ENCODE results near the gene CSK. TPM values are rescaled to one million over a fixed set of nuclear protein-coding genes. Genes with fewer than 3 reads are reported as not detected.

Gene CSK
- total and polyA plus RNA-seq, 2 donors (not counting 1 experiment from before 2014, with no cell fraction given): 325 to 651 TPM

- Histone ChIP-seq H3K4me2 (replicated peaks; ENCODE audit: low read depth, low read length, poor library complexity, severe bottlenecking) (no peak overlapping the region), H3K36me3 (replicated peaks in 1 of 2; ENCODE audit: control extremely low read depth in 1 of 2, control insufficient read depth in 1 of 2, extremely low read depth in 1 of 2, insufficient read depth in 2 of 2, low read length in 1 of 2) (no peaks in the 10 kb centered on the region), H3K27me3 (replicated peaks in 1 of 4; ENCODE audit: control extremely low read depth in 1 of 4, control insufficient read depth in 3 of 4, insufficient read depth in 4 of 4, low read length in 3 of 4) (no peaks in the 10 kb centered on the region), H3K79me2 (ENCODE audit: control insufficient read depth, insufficient read depth, low read length) (no peaks in the 10 kb centered on the region), H4K20me1 (ENCODE audit: control insufficient read depth, insufficient read depth, low read length, poor library complexity, severe bottlenecking) (no peaks in the 10 kb centered on the region), H3K9ac (ENCODE audit: low read length) (no peak overlapping the region), H3K4me3 (ENCODE audit: control extremely low read depth in 1 of 5, extremely low read depth in 1 of 5, insufficient read depth in 1 of 5, low read depth in 2 of 5, low read length in 4 of 5) (no peak overlapping the region), H3K9me3 (ENCODE audit: control extremely low read depth in 1 of 3, control insufficient read depth in 2 of 3, insufficient read depth in 1 of 3, low read length in 2 of 3) (no peaks in the 10 kb centered on the region), H3K27ac (ENCODE audit: low read length in 2 of 2) (no peak overlapping the region), H3K4me1 (ENCODE audit: control insufficient read depth in 2 of 2, insufficient read depth in 2 of 2, low read length in 2 of 2) (no peaks in the 10 kb centered on the region), H2AFZ (ENCODE audit: insufficient read depth, low read depth, low read length, poor library complexity, severe bottlenecking) (no peak overlapping the region)
- H3K4me3 Mint-ChIP-seq: no peak overlapping the region
- intact Hi-C loops (cut with micrococcal nuclease): no loop called here
- no peaks in the 10 kb centered on the region for H3K9me3 Mint-ChIP-seq (ENCODE audit: insufficient read depth)
- TF ChIP-seq EZH2 (IDR thresholded peaks at IDR 0.05; ENCODE audit: borderline replicate concordance, insufficient read depth, low read depth, low read length, poor library complexity, severe bottlenecking): no peak
- TF ChIP-seq CTCF (IDR thresholded peaks at IDR 0.05): no peak
- CTCF ChIA-PET: interaction anchor here (1.2 kb wide), 1 partner anchor 11 kb away, joined by 3 read pairs; no protein-coding TSS in a partner anchor
- POLR2A ChIA-PET: no interaction called here
- no peak for ATAC-seq (ENCODE audit: low read depth)
- no peak for DNase-seq
- 89% methylated on average over 3 of the region's 5 CpGs for whole genome bisulfite sequencing (ENCODE audit: insufficient coverage)
- no peak overlapping the region for H3K27ac Mint-ChIP-seq
- peaks cover 16% of the 10 kb centered on the region for H3K27me3 Mint-ChIP-seq
- H3K4me1 Mint-ChIP-seq: no peaks in the 10 kb centered on the region
Observed at GRCh38 chr15:74752531-74752930, 29.3 kb upstream of the CSK start.

- 96% methylated on average over 18 of the region's 20 CpGs for WGBS (ENCODE audit: insufficient coverage)
- Histone ChIP-seq H3K9ac (ENCODE audit: low read length) (no peak overlapping the region), H3K4me2 (replicated peaks; ENCODE audit: low read depth, low read length, poor library complexity, severe bottlenecking) (no peak overlapping the region), H3K4me1 (ENCODE audit: control insufficient read depth in 2 of 2, insufficient read depth in 2 of 2, low read length in 2 of 2) (no peaks in the 10 kb centered on the region), H3K79me2 (ENCODE audit: control insufficient read depth, insufficient read depth, low read length) (no peaks in the 10 kb centered on the region), H3K27me3 (replicated peaks in 1 of 4; ENCODE audit: control extremely low read depth in 1 of 4, control insufficient read depth in 3 of 4, insufficient read depth in 4 of 4, low read length in 3 of 4) (no peaks in the 10 kb centered on the region), H3K9me3 (ENCODE audit: control extremely low read depth in 1 of 3, control insufficient read depth in 2 of 3, insufficient read depth in 1 of 3, low read length in 2 of 3) (no peaks in the 10 kb centered on the region), H2AFZ (ENCODE audit: insufficient read depth, low read depth, low read length, poor library complexity, severe bottlenecking) (no peak overlapping the region), H3K36me3 (replicated peaks in 1 of 2; ENCODE audit: control extremely low read depth in 1 of 2, control insufficient read depth in 1 of 2, extremely low read depth in 1 of 2, insufficient read depth in 2 of 2, low read length in 1 of 2) (no peaks in the 10 kb centered on the region), H3K27ac (ENCODE audit: low read length in 2 of 2) (no peak overlapping the region), H4K20me1 (ENCODE audit: control insufficient read depth, insufficient read depth, low read length, poor library complexity, severe bottlenecking) (no peaks in the 10 kb centered on the region), H3K4me3 (ENCODE audit: control extremely low read depth in 1 of 5, extremely low read depth in 1 of 5, insufficient read depth in 1 of 5, low read depth in 2 of 5, low read length in 4 of 5) (no peak overlapping the region)
- no peak overlapping the region for H3K4me3 Mint-ChIP-seq
- intact Hi-C loops (cut with micrococcal nuclease): no loop called here
- CTCF ChIA-PET: interaction anchor here (0.9 kb wide), 1 partner anchor 16 kb away, joined by 4 read pairs; no protein-coding TSS in a partner anchor
- no peaks in the 10 kb centered on the region for H3K4me1 Mint-ChIP-seq
- no peak overlapping the region for H3K27ac Mint-ChIP-seq
- ATAC-seq (ENCODE audit: low read depth) (no peak), DNase-seq (no peak)
- no peaks in the 10 kb centered on the region for H3K9me3 Mint-ChIP-seq (ENCODE audit: insufficient read depth)
- peaks cover 20% of the 10 kb centered on the region for H3K27me3 Mint-ChIP-seq
- TF ChIP-seq CTCF (IDR thresholded peaks at IDR 0.05) (no peak), EZH2 (IDR thresholded peaks at IDR 0.05; ENCODE audit: borderline replicate concordance, insufficient read depth, low read depth, low read length, poor library complexity, severe bottlenecking) (no peak)
- POLR2A ChIA-PET: no interaction called here
Observed at GRCh38 chr15:74754593-74755215, 27.2 kb upstream of the CSK start.

All from B cell (primary cell).